ENCODE results near the gene ERICH3. TPM values are rescaled to one million over a fixed set of nuclear protein-coding genes. Genes with fewer than 3 reads are reported as not detected.
A peak's percentile ranks its signal among the peaks of the same experiment; 100 is the strongest.

The ERICH3 gene
- total RNA-seq, 1 experiment from 2014 or later: not detected

DNA sequence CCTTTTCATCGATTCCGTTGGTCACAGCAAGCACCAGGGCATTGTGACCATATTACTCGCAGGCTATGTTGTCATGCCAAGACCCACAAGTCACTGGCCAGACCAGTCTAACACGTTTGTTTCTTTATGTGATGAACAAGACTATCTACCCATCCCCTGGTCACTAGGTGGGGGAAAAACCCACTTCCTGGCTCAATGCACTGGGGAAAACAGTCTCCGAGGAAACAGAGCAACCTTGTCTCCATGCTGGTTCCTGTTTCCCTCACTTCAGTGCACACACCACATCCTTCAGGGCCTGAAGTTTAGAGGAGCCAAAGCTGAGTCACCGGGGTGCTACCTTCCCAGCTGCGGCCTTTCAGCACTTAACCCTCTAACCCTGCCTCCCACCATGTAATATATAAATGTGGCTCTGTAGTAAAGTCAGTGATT is 20.9 kb downstream of the ERICH3 start:
- CTCF ChIA-PET: no interaction called here
- intact Hi-C loops (cut with micrococcal nuclease; ENCODE audit: unreplicated experiment): loop anchor here (2.0 kb wide), 2 partner anchors 36 to 80 kb away; partner anchors contain the start of genes CRYZ and TYW3

GRCh38 chr1:74650561-74650960 is 23.0 kb downstream of the ERICH3 start:
- H3K79me2 ChIP-seq (ENCODE audit: low read depth): no peaks in the 10 kb centered on the region
- no peaks in the 10 kb centered on the region for H3K9me3 ChIP-seq (ENCODE audit: insufficient read depth, low read depth)
- no peak overlapping the region for H3K4me3 ChIP-seq
- H3K36me3 ChIP-seq (ENCODE audit: low read depth): no peaks in the 10 kb centered on the region
- H3K9me2 ChIP-seq (ENCODE audit: insufficient read depth): no peaks in the 10 kb centered on the region
- peaks cover 23% of the 10 kb centered on the region for H3K4me1 ChIP-seq (replicated peaks; ENCODE audit: insufficient read depth)
- no peaks in the 10 kb centered on the region for H4K20me1 ChIP-seq (ENCODE audit: insufficient read depth)
- no peak overlapping the region for H3K4me2 ChIP-seq
- BruUV-seq (replicated peaks): no TSS peak
- H3F3A ChIP-seq (ENCODE audit: insufficient read depth, low read depth): peaks cover 22% of the 10 kb centered on the region
- H2AFZ ChIP-seq: no peak overlapping the region
- H3K27me3 ChIP-seq (ENCODE audit: insufficient read depth, low read depth): no peaks in the 10 kb centered on the region
- intact Hi-C loops (cut with micrococcal nuclease; ENCODE audit: unreplicated experiment): no loop called here
- TF ChIP-seq EZH2 (IDR thresholded peaks at IDR 0.05; ENCODE audit: low read depth): no peak
- ChIA-PET CTCF (no interaction called here), POLR2A (ENCODE audit: unreplicated experiment) (no interaction called here)
- no peak for DNase-seq
- H3K27ac ChIP-seq: no peak overlapping the region

More for the DNA sequence above, 20.9 kb downstream of the ERICH3 start:
- Histone ChIP-seq H3F3A (ENCODE audit: insufficient read depth, low read depth) (peaks cover 22% of the 10 kb centered on the region), H3K9me2 (ENCODE audit: insufficient read depth) (no peaks in the 10 kb centered on the region), H3K36me3 (ENCODE audit: low read depth) (no peaks in the 10 kb centered on the region), H3K4me3 (peak overlapping the region; percentile 3; the same call in 1 of the 2 replicates), H3K9me3 (ENCODE audit: insufficient read depth, low read depth) (no peaks in the 10 kb centered on the region), H4K20me1 (ENCODE audit: insufficient read depth) (no peaks in the 10 kb centered on the region), H3K4me1 (replicated peaks; ENCODE audit: insufficient read depth) (peaks cover 23% of the 10 kb centered on the region), H3K4me2 (peak overlapping the region; percentile 65), H3K27me3 (ENCODE audit: insufficient read depth, low read depth) (no peaks in the 10 kb centered on the region), H3K27ac (peak overlapping the region; percentile 76), H3K79me2 (ENCODE audit: low read depth) (no peaks in the 10 kb centered on the region), H2AFZ (peak overlapping the region; percentile 48)
- DNase-seq: peak; percentile 67 to 98
- no peak for TF ChIP-seq EZH2 (IDR thresholded peaks at IDR 0.05; ENCODE audit: low read depth)
- TF ChIP-seq CTCF (conservative IDR thresholded peaks at IDR 0.05): no peak
- POLR2A ChIA-PET (ENCODE audit: unreplicated experiment): no interaction called here
- no TSS peak for BruUV-seq (replicated peaks)

GRCh38 chr1:74641876-74642275 is 31.7 kb downstream of the ERICH3 start:
- H3K36me3 ChIP-seq (ENCODE audit: low read depth): no peaks in the 10 kb centered on the region
- no peaks in the 10 kb centered on the region for H3K79me2 ChIP-seq (ENCODE audit: low read depth)
- no peaks in the 10 kb centered on the region for H3F3A ChIP-seq (ENCODE audit: insufficient read depth, low read depth)
- no peak overlapping the region for H3K4me3 ChIP-seq
- H3K4me1 ChIP-seq (replicated peaks; ENCODE audit: insufficient read depth): no peaks in the 10 kb centered on the region
- no TSS peak for BruUV-seq (replicated peaks)
- H3K4me2 ChIP-seq: no peak overlapping the region
- ChIA-PET POLR2A (ENCODE audit: unreplicated experiment) (no interaction called here), CTCF (no interaction called here)
- no peak overlapping the region for H2AFZ ChIP-seq
- no peaks in the 10 kb centered on the region for H3K27me3 ChIP-seq (ENCODE audit: insufficient read depth, low read depth)
- no peaks in the 10 kb centered on the region; the same call in 1 of the 2 replicates for H3K9me3 ChIP-seq (ENCODE audit: insufficient read depth, low read depth)
- H3K9me2 ChIP-seq (ENCODE audit: insufficient read depth): no peaks in the 10 kb centered on the region
- intact Hi-C loops (cut with micrococcal nuclease; ENCODE audit: unreplicated experiment): no loop called here
- no peaks in the 10 kb centered on the region for H4K20me1 ChIP-seq (ENCODE audit: insufficient read depth)
- no peak overlapping the region for H3K27ac ChIP-seq
- DNase-seq: no peak
- TF ChIP-seq CTCF (conservative IDR thresholded peaks at IDR 0.05): no peak

DNA sequence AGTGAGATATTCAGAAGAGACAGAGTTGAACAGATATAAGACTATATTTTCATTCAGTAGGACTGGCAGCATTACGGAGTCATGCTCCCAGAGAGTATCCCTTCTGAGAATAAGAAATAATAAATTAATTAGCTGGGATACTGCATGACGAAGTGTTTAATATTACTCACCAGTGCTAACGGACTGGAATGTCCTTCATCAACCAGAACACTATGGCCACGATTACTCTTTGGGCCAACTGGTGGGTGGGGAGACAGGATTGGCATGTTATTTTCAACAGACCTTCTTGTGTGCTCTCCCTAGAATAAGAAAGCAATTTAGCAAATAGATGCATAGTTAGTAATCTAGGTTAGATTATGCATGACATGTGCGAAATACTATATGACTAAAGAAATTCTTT is 32.4 kb downstream of the ERICH3 start:
- Histone ChIP-seq H3K36me3 (ENCODE audit: low read depth) (no peaks in the 10 kb centered on the region), H3F3A (ENCODE audit: insufficient read depth, low read depth) (no peaks in the 10 kb centered on the region), H3K27ac (no peak overlapping the region), H3K27me3 (ENCODE audit: insufficient read depth, low read depth) (no peaks in the 10 kb centered on the region), H3K4me1 (replicated peaks; ENCODE audit: insufficient read depth) (no peaks in the 10 kb centered on the region), H4K20me1 (ENCODE audit: insufficient read depth) (no peaks in the 10 kb centered on the region), H3K4me3 (no peak overlapping the region), H2AFZ (no peak overlapping the region), H3K9me3 (ENCODE audit: insufficient read depth, low read depth) (no peaks in the 10 kb centered on the region; the same call in 1 of the 2 replicates), H3K9me2 (ENCODE audit: insufficient read depth) (no peaks in the 10 kb centered on the region), H3K79me2 (ENCODE audit: low read depth) (no peaks in the 10 kb centered on the region), H3K4me2 (no peak overlapping the region)
- TF ChIP-seq EZH2 (IDR thresholded peaks at IDR 0.05; ENCODE audit: low read depth) (no peak), CTCF (conservative IDR thresholded peaks at IDR 0.05) (no peak)
- intact Hi-C loops (cut with micrococcal nuclease; ENCODE audit: unreplicated experiment): no loop called here
- ChIA-PET CTCF (no interaction called here), POLR2A (ENCODE audit: unreplicated experiment) (no interaction called here)
- no peak for DNase-seq
- BruUV-seq (replicated peaks): no TSS peak
